GM12864 (cell line): ENCODE results near the gene ARHGAP8.

Experiments used
- DNase-seq: peaks from one replicate; pipeline ENCODE4 v3.0.0-alpha.2; 2011; ENCODE audit warnings: low read depth
- H3K4me3 ChIP-seq: 2 replicates; pipeline ENCODE4 v1.5.1; 2011; ENCODE audit warnings: mild to moderate bottlenecking, low read depth, low read length, control low read depth
- TF ChIP-seq, protein P1 (sequence below): IDR thresholded peaks from 2 replicates; pipeline ENCODE4 v1.5.1; 2011; ENCODE audit warnings: low read depth, mild to moderate bottlenecking, moderate library complexity, low read length, control low read depth, inconsistent platforms; ENCODE audit errors: missing control alignments

ARHGAP8 gene

DNA sequence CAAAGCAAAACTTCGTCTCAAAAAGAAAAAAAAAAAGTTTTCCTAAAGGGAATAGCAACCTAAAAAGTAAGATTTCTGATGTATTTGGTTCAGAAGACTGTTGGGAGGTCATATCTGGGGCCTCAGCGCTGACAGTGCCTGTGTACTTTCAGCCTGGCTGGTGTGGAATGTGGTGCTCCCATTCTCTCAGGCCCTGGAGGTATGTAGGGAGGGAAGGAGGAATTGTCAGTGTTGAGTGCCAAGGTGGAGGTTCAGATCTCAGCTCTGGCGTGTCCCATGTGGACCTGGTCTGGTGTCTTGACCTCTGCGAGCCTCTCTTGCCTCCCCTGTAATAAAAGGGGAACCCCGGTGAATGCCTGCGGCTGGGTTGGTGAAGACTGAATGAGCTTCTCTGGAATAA is 28.0 kb upstream of the ARHGAP8 start:
- TF ChIP-seq, protein P1, sequence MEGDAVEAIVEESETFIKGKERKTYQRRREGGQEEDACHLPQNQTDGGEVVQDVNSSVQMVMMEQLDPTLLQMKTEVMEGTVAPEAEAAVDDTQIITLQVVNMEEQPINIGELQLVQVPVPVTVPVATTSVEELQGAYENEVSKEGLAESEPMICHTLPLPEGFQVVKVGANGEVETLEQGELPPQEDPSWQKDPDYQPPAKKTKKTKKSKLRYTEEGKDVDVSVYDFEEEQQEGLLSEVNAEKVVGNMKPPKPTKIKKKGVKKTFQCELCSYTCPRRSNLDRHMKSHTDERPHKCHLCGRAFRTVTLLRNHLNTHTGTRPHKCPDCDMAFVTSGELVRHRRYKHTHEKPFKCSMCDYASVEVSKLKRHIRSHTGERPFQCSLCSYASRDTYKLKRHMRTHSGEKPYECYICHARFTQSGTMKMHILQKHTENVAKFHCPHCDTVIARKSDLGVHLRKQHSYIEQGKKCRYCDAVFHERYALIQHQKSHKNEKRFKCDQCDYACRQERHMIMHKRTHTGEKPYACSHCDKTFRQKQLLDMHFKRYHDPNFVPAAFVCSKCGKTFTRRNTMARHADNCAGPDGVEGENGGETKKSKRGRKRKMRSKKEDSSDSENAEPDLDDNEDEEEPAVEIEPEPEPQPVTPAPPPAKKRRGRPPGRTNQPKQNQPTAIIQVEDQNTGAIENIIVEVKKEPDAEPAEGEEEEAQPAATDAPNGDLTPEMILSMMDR = no peak

DNA sequence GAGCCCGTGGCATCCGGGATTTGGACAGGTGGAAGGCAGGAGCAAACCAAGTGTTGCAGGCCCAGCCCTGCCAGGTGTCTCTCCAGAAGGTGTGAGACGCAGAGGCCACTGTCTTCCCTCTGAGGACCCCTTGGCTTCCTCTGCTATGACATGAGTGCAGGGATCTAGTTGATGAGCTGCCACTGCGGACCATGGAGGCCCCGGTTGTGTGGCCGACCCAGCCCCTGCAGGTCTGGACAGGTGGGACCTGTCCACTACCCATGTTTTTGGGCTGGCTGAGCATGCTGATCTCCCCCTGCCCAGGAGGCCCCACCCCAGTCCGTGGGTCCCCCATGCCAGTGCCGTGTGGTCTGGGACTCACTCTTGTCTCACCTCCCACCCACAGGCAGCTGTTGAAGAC is 27.5 kb upstream of the ARHGAP8 start:
- DNase-seq = no peak
- TF ChIP-seq, protein P1 = no peak
- no peak overlapping the region for H3K4me3 ChIP-seq

More for the DNA sequence above, 28.0 kb upstream of the ARHGAP8 start:
- no peak overlapping the region for H3K4me3 ChIP-seq
- DNase-seq = no peak

DNA sequence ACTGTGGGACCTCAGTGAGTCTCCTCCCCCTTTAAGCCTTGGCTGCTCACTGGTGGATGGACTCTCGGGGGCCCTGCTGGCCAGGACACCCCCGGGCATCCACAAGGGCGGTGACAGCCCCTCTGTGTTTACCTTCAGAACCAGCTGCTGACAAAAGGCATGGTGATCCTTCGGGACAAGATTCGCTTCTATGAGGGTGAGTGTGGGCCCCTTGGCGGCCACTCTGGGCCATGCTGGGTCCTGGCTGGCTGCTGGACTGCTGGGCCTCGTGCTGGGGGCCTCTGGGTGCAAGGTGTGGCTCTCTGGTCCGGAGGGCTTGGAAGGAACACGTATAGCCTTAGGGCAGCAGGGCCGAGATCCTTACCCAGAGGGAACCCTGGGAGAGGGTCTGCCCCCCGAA is 25.9 kb upstream of the ARHGAP8 start:
- no peak overlapping the region for H3K4me3 ChIP-seq
- TF ChIP-seq, protein P1 = no peak
- DNase-seq = no peak

DNA sequence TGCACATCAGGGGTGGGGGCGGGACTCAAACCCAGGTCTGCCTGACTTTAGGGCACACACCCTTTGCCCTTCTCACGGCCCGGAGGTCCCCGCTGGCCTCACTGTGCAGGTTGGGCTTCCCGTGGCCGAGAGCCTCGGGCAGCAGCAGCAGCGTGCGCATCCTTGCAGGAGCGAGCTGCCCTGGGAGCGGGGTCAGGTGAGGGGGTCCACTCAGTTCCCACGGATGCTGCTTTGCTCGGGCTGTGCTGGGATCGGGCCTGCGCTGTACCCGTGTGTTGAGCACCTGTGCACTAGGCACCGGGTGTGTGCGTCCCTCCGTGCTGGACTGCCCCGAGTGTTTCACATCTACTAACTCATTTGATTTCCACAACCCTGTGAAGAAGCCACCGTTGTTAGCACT is 25.2 kb upstream of the ARHGAP8 start:
- DNase-seq = no peak
- no peak overlapping the region for H3K4me3 ChIP-seq
- TF ChIP-seq, protein P1 = no peak

DNA sequence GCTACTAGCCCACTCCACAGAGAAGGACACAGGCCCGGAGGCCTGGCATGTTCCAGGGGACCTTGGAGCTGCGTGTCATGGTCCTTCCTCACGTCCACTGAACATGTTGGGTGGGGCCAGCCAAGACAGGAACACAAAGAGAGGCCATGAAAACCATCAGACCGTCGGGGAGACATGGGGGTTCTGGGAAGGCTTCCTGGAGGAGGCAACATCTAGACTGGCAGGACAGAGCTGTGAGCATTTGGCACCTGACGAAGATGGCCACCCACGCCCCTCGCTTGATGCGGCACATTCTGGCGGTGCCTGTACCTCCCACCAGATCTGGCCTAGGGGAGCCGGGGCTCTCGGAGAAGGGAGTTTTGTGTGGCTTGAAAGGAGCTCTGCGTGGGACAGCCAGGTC is 24.7 kb upstream of the ARHGAP8 start:
- TF ChIP-seq, protein P1 = no peak
- no peak overlapping the region for H3K4me3 ChIP-seq
- no peak for DNase-seq

DNA sequence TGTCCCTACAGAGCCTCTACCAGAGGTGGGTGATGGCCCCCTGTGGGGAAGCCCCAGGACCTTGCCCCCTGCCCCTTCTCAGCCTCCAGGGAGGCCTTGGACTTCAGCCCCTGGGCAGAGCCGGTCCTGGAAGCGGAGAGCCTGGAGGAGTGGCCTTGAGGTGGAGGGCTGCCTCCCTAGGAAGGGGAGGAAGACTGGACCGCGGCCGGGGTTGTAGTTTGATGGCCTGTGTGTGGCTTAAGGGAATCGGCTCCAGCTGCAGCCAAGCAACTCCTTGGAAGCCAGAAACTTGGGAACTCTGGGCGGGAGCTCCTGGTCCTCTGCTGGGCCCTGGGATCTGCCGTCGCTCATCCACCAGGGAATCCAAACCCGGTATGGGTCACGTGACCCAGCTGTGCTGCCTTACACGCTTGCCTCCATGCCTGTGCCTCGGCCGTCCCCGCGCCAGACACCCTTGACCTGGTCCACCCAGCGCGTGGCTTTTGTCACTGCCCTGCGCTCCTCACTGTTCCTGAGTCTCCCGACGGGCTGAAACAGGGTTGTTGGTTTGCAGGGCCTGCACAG is 23.5 kb upstream of the ARHGAP8 start:
- TF ChIP-seq, protein P1 = no peak
- no peak for DNase-seq
- no peak overlapping the region for H3K4me3 ChIP-seq

DNA sequence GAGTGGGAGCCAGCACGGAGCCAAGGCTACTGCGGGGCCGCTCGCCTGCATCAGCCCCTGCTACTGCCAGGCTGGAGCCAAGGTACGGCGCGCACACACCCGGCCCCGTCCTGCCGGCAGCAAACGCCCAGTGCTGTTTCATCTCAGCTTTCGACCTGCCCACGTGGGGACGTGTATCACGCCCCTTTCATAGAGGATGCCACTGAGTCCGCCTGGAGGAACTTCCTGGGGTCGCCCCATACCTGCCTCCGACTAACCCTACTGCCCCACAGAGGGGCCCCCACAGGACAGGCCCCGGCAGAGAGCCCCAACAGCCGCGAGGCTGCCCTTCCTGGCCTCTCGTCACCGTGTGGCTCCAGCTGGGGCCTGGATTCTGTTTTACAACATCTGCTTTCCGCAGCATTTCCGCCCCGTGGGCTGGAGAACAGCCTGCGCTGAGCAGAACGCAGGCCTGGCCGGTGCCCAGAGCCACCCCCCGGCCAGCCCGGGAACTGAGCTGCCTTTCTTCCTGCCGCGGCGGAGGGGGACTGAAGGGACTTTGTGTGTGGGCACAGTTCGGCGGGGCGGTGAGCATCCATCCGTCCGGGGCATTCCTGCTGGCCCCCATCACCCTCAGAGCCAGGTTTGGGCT is 22.9 kb upstream of the ARHGAP8 start:
- H3K4me3 ChIP-seq = no peak overlapping the region
- TF ChIP-seq, protein P1 = no peak
- DNase-seq = no peak
